Progenitor cell of endocrine pancreas (in vitro differentiated cells): ENCODE measurements around the gene SPTBN4. TPM values are rescaled to one million over a fixed set of nuclear protein-coding genes. Genes with fewer than 3 reads are reported as not detected.

ENCODE experiments used
- DNase-seq: peaks from one replicate; pipeline ENCODE4 v3.0.0; 2021; ENCODE audit warnings: low spot score; ENCODE audit not compliant: unreplicated experiment
- H3K27ac Mint-ChIP-seq: 2 replicates; pipeline ENCODE4 v1.8.0; 2021; ENCODE audit warnings: mild to moderate bottlenecking, moderate library complexity, mixed read lengths
- H3K27me3 Mint-ChIP-seq: 2 replicates; pipeline ENCODE4 v1.8.0; 2021; ENCODE audit warnings: mixed read lengths
- H3K36me3 Mint-ChIP-seq: 2 replicates; pipeline ENCODE4 v1.8.0; 2022; ENCODE audit warnings: mixed read lengths; ENCODE audit not compliant: insufficient read depth
- H3K4me1 Mint-ChIP-seq: 2 replicates; pipeline ENCODE4 v1.8.0; 2021; ENCODE audit warnings: low read depth, mixed read lengths
- H3K4me3 Mint-ChIP-seq: 2 replicates; pipeline ENCODE4 v1.8.0; 2021; ENCODE audit warnings: low read depth, mild to moderate bottlenecking, moderate library complexity, mixed read lengths
- H3K9me3 Mint-ChIP-seq: 2 replicates; pipeline ENCODE4 v1.8.0; 2021; ENCODE audit warnings: low read depth, mixed read lengths
- CTCF ChIP-seq: fragments of 200-600 bp; sonication (generic); IDR thresholded peaks from one replicate; pipeline ENCODE4 v1.5.0; 2021; ENCODE audit warnings: antibody characterized with exemption, mild to moderate bottlenecking; ENCODE audit not compliant: unreplicated experiment
- total RNA-seq: library from RNA; stranded (reverse); gene quantifications from 2 replicates; pipeline ENCODE4 v1.2.1, GENCODE V29; 2021

SPTBN4 gene
- total RNA-seq, 1 donor from 2014 or later = 3.1 TPM

GRCh38 chr19:40529093-40529954 is 62.5 kb downstream of the SPTBN4 start:
- TF ChIP-seq CTCF = peak; percentile 96
- H3K4me3 Mint-ChIP-seq = peak overlapping the region; percentile 66
- H3K4me1 Mint-ChIP-seq = peaks cover 9% of the 10 kb centered on the region
- no peaks in the 10 kb centered on the region for H3K9me3 Mint-ChIP-seq
- peak overlapping the region; percentile 60 for H3K27ac Mint-ChIP-seq
- DNase-seq = peak; percentile 86
- H3K36me3 Mint-ChIP-seq = no peaks in the 10 kb centered on the region
- H3K27me3 Mint-ChIP-seq = peaks cover 62% of the 10 kb centered on the region

- H3K36me3 Mint-ChIP-seq = no peaks in the 10 kb centered on the region
- peaks cover 59% of the 10 kb centered on the region for H3K27me3 Mint-ChIP-seq
- H3K27ac Mint-ChIP-seq = no peak overlapping the region
- DNase-seq = peak; percentile 62
- TF ChIP-seq CTCF = no peak
- H3K4me1 Mint-ChIP-seq = peaks cover 9% of the 10 kb centered on the region
- no peaks in the 10 kb centered on the region for H3K9me3 Mint-ChIP-seq
- H3K4me3 Mint-ChIP-seq = peak overlapping the region; percentile 66
These were observed 63.5 kb downstream of the SPTBN4 start for GRCh38 chr19:40530091-40530901.

- no peak overlapping the region for H3K27ac Mint-ChIP-seq
- no peak overlapping the region for H3K4me3 Mint-ChIP-seq
- peaks cover 50% of the 10 kb centered on the region for H3K27me3 Mint-ChIP-seq
- no peaks in the 10 kb centered on the region for H3K36me3 Mint-ChIP-seq
- no peak for DNase-seq
- H3K9me3 Mint-ChIP-seq = no peaks in the 10 kb centered on the region
- no peak for TF ChIP-seq CTCF
- H3K4me1 Mint-ChIP-seq = peaks cover 6% of the 10 kb centered on the region
These were observed 66.7 kb downstream of the SPTBN4 start for GRCh38 chr19:40533508-40533907.

GRCh38 chr19:40534148-40534547 is 67.3 kb downstream of the SPTBN4 start:
- Mint-ChIP-seq H3K9me3 (no peaks in the 10 kb centered on the region), H3K27me3 (peaks cover 51% of the 10 kb centered on the region), H3K4me1 (peaks cover 6% of the 10 kb centered on the region), H3K36me3 (no peaks in the 10 kb centered on the region), H3K4me3 (no peak overlapping the region), H3K27ac (no peak overlapping the region)
- no peak for DNase-seq
- TF ChIP-seq CTCF = no peak

GRCh38 chr19:40539070-40539469 is 72.3 kb downstream of the SPTBN4 start:
- Mint-ChIP-seq H3K4me3 (no peak overlapping the region), H3K27ac (no peak overlapping the region), H3K27me3 (peaks cover 33% of the 10 kb centered on the region), H3K4me1 (no peaks in the 10 kb centered on the region), H3K36me3 (no peaks in the 10 kb centered on the region), H3K9me3 (no peaks in the 10 kb centered on the region)
- no peak for DNase-seq
- TF ChIP-seq CTCF = peak; percentile 13
